ENCODE measurements around the gene MPL. TPM values are rescaled to one million over a fixed set of nuclear protein-coding genes. Genes with fewer than 3 reads are reported as not detected.

MPL gene
- total and polyA plus RNA-seq, 4 donors = 0.03 to 1.0 TPM; not detected in 2

- no peak for TF ChIP-seq SP1 (IDR thresholded peaks at IDR 0.05)
- TF ChIP-seq TAF1 (conservative IDR thresholded peaks at IDR 0.05) = no peak
- no peak for TF ChIP-seq MAX (IDR thresholded peaks at IDR 0.05)
- TF ChIP-seq JUND (IDR thresholded peaks at IDR 0.05) = no peak
- no peak for TF ChIP-seq RAD21 (IDR thresholded peaks at IDR 0.05)
- TF ChIP-seq GABPA (IDR thresholded peaks at IDR 0.05 in 1 of 2, conservative IDR thresholded peaks at IDR 0.05 in 1 of 2) = no peak
- TF ChIP-seq FOXA2 (IDR thresholded peaks at IDR 0.05) = no peak
- TF ChIP-seq YY1 (IDR thresholded peaks at IDR 0.05) = no peak
- no peak for TF ChIP-seq CTCF (IDR thresholded peaks at IDR 0.05; ENCODE audit: low read depth, low read length, missing input control)
- TF ChIP-seq EGR1 (IDR thresholded peaks at IDR 0.05; ENCODE audit: low read depth in 2 of 2) = no peak
- TF ChIP-seq HNF4G (IDR thresholded peaks at IDR 0.05) = no peak
- no peak for TF ChIP-seq RXRA (IDR thresholded peaks at IDR 0.05)
- Histone ChIP-seq H3K36me3 (ENCODE audit: control insufficient read depth in 4 of 4, insufficient read depth in 3 of 4, low read depth in 1 of 4, low read length in 3 of 4) (peaks cover 0 to 4% (median 0%) of the 10 kb centered on the region in 4 donors), H3K9ac (ENCODE audit: low read depth in 1 of 2, low read length in 2 of 2) (no peak overlapping the region), H3K9me3 (ENCODE audit: control insufficient read depth in 4 of 4, low read length in 3 of 4) (no peaks in the 10 kb centered on the region), H3K27ac (ENCODE audit: low read depth in 1 of 2, low read length in 2 of 2) (no peak overlapping the region), H3K4me3 (ENCODE audit: low read depth in 1 of 3, low read length in 3 of 3) (no peak overlapping the region), H3K27me3 (ENCODE audit: control insufficient read depth in 4 of 4, insufficient read depth in 4 of 4, low read length in 3 of 4) (no peaks in the 10 kb centered on the region), H3K4me1 (ENCODE audit: control insufficient read depth in 4 of 4, insufficient read depth in 4 of 4, low read length in 3 of 4) (peaks cover 13 to 30% (median 23%) of the 10 kb centered on the region in 4 donors)
- 91% methylated on average over 16 of the region's 16 CpGs for WGBS
- DNase-seq (ENCODE audit: low spot score) = no peak
These were observed 20.7 kb upstream of the MPL start for GRCh38 chr1:43316738-43317520.

GRCh38 chr1:43317817-43318471, 19.7 kb upstream of the MPL start:
- Histone ChIP-seq H3K27me3 (ENCODE audit: control insufficient read depth in 4 of 4, insufficient read depth in 4 of 4, low read length in 3 of 4) (no peaks in the 10 kb centered on the region), H3K4me3 (ENCODE audit: low read depth in 1 of 3, low read length in 3 of 3) (no peak overlapping the region), H3K4me1 (ENCODE audit: control insufficient read depth in 4 of 4, insufficient read depth in 4 of 4, low read length in 3 of 4) (peaks cover 9 to 20% (median 14%) of the 10 kb centered on the region in 4 donors), H3K9ac (ENCODE audit: low read depth in 1 of 2, low read length in 2 of 2) (no peak overlapping the region), H3K36me3 (ENCODE audit: control insufficient read depth in 4 of 4, insufficient read depth in 3 of 4, low read depth in 1 of 4, low read length in 3 of 4) (peaks cover 0 to 4% (median 0%) of the 10 kb centered on the region in 4 donors), H3K9me3 (ENCODE audit: control insufficient read depth in 4 of 4, low read length in 3 of 4) (no peaks in the 10 kb centered on the region), H3K27ac (ENCODE audit: low read depth in 1 of 2, low read length in 2 of 2) (no peak overlapping the region)
- WGBS = 95% methylated on average over 15 of the region's 15 CpGs
- DNase-seq (ENCODE audit: low spot score) = no peak
- TF ChIP-seq REST (IDR thresholded peaks at IDR 0.05) (no peak), RXRA (IDR thresholded peaks at IDR 0.05) (no peak), ATF3 (IDR thresholded peaks at IDR 0.05) (no peak), NR2F2 (IDR thresholded peaks at IDR 0.05) (no peak), GABPA (IDR thresholded peaks at IDR 0.05 in 1 of 2, conservative IDR thresholded peaks at IDR 0.05 in 1 of 2) (no peak), FOXA2 (IDR thresholded peaks at IDR 0.05) (no peak)
